NB4 (cell line): ENCODE measurements around the gene TOR2A.

Source experiments
- TF ChIP-seq, protein P1 (sequence below): IDR thresholded peaks from one replicate; pipeline ENCODE4 v1.5.1; 2012; ENCODE audit warnings: low read depth, low read length
- TF ChIP-seq, protein P2 (sequence below): IDR thresholded peaks from 2 replicates; pipeline ENCODE4 v1.6.1; 2011; ENCODE audit warnings: low read depth, low read length

DNA sequence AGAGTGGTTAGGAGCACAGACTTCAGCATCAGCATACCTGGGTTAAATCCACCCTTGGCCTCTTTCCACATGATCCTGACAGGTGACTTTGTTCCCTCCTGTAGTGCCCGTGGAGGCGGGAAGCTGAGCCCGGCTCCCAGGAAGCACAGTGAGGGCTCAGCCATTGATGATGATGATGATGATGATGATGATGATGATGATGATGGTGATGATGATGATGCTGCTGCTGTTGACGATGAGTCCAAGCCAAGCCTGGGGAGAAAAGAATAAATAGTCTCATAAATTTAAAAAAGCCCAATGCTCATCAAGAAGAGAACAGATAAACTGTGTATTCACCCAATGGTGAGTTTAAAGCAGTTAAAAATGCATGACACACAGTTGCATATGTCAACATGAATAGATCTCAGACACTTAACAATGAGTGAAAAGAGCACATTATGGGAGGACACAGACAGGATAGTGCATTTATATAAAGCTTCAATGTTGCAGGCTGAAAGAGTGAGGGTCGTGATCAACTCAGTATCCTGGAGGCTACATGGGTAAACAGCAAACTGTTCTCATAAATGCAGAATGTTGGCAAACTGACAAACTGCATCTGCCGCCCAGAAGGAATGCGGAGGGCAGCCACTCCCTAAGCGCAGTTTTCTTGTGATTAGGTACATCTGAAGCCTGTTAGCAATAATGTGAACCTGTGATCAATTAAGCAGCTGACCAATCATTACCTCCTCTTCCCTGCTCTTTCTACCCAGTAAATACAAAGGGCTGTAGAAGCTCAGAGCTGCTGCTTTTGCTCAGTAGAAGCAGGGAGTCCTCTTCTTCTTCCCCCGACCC, 40.0 kb downstream of the TOR2A start:
- TF ChIP-seq, protein P1, sequence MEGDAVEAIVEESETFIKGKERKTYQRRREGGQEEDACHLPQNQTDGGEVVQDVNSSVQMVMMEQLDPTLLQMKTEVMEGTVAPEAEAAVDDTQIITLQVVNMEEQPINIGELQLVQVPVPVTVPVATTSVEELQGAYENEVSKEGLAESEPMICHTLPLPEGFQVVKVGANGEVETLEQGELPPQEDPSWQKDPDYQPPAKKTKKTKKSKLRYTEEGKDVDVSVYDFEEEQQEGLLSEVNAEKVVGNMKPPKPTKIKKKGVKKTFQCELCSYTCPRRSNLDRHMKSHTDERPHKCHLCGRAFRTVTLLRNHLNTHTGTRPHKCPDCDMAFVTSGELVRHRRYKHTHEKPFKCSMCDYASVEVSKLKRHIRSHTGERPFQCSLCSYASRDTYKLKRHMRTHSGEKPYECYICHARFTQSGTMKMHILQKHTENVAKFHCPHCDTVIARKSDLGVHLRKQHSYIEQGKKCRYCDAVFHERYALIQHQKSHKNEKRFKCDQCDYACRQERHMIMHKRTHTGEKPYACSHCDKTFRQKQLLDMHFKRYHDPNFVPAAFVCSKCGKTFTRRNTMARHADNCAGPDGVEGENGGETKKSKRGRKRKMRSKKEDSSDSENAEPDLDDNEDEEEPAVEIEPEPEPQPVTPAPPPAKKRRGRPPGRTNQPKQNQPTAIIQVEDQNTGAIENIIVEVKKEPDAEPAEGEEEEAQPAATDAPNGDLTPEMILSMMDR: no peak
- TF ChIP-seq, protein P2, sequence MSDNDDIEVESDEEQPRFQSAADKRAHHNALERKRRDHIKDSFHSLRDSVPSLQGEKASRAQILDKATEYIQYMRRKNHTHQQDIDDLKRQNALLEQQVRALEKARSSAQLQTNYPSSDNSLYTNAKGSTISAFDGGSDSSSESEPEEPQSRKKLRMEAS: no peak
